Measurements from ENCODE around the gene SMAD9. TPM values are rescaled to one million over a fixed set of nuclear protein-coding genes. Genes with fewer than 3 reads are reported as not detected.

Gene SMAD9
- total and polyA plus RNA-seq, 9 of the 15 experiments (the other 6 are each of a cell fraction or from before 2014, with no cell fraction given) = 0.02 to 0.08 (median 0.03) TPM; not detected in 4

DNA sequence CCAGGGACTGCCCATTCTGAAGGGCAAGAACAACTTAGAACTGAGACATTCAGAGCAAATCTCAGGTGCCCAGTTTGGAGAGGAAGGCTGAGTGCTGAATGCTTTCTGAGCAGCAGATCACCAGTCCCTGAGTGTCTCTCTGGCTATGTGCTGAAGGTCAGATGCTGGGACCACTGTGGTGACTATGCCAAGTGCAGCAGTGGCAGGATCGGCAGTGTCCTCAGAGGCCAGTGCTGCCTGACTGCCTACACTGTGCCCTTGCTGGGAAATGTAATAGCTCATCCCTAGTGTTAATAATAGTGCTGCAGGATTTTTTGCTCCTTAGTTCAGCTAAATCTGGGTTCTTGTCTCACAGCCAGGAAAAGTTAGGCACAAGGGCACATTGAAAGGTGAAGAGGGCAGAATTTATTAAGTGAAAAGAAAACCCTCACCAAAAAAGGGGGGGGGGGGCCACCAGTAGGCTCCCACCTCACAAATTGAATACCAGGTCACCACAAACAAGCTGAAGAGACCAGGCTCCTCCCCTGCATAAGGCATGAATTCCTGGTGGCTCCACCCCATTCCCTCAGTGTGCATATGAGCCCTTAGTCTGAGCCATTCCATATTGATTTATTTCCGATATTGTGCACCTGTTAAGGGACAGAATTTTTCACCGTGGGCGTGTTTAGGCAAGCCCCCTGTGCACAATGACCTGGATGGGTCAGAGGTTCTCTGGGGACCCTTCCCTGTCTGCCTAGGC, 82.5 kb downstream of the SMAD9 start (continued):
- TF ChIP-seq, protein P1, sequence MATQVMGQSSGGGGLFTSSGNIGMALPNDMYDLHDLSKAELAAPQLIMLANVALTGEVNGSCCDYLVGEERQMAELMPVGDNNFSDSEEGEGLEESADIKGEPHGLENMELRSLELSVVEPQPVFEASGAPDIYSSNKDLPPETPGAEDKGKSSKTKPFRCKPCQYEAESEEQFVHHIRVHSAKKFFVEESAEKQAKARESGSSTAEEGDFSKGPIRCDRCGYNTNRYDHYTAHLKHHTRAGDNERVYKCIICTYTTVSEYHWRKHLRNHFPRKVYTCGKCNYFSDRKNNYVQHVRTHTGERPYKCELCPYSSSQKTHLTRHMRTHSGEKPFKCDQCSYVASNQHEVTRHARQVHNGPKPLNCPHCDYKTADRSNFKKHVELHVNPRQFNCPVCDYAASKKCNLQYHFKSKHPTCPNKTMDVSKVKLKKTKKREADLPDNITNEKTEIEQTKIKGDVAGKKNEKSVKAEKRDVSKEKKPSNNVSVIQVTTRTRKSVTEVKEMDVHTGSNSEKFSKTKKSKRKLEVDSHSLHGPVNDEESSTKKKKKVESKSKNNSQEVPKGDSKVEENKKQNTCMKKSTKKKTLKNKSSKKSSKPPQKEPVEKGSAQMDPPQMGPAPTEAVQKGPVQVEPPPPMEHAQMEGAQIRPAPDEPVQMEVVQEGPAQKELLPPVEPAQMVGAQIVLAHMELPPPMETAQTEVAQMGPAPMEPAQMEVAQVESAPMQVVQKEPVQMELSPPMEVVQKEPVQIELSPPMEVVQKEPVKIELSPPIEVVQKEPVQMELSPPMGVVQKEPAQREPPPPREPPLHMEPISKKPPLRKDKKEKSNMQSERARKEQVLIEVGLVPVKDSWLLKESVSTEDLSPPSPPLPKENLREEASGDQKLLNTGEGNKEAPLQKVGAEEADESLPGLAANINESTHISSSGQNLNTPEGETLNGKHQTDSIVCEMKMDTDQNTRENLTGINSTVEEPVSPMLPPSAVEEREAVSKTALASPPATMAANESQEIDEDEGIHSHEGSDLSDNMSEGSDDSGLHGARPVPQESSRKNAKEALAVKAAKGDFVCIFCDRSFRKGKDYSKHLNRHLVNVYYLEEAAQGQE (IDR thresholded peaks at IDR 0.05; ENCODE audit: borderline replicate concordance) = no peak
- TF ChIP-seq, protein P1 (CRISPR knock-in tag; IDR thresholded peaks at IDR 0.05; ENCODE audit: low read depth) = no peak
- no peak for TF ChIP-seq EWSR1 (IDR thresholded peaks at IDR 0.05; ENCODE audit: borderline replicate concordance, low read depth, partially characterized antibody)
- TF ChIP-seq NCOA2 (IDR thresholded peaks at IDR 0.05; ENCODE audit: partially characterized antibody in 2 of 2) = no peak
- no peak for TF ChIP-seq TAF15 (IDR thresholded peaks at IDR 0.05; ENCODE audit: low read depth, low read length)
- TF ChIP-seq, protein P2, sequence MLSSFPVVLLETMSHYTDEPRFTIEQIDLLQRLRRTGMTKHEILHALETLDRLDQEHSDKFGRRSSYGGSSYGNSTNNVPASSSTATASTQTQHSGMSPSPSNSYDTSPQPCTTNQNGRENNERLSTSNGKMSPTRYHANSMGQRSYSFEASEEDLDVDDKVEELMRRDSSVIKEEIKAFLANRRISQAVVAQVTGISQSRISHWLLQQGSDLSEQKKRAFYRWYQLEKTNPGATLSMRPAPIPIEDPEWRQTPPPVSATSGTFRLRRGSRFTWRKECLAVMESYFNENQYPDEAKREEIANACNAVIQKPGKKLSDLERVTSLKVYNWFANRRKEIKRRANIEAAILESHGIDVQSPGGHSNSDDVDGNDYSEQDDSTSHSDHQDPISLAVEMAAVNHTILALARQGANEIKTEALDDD (IDR thresholded peaks at IDR 0.05) = no peak

Measured in K562 (cell line).